ENCODE measurements around the gene TP63. TPM values are rescaled to one million over a fixed set of nuclear protein-coding genes. Genes with fewer than 3 reads are reported as not detected.
A peak's percentile ranks its signal among the peaks of the same experiment; 100 is the strongest.

Gene TP63
- total RNA-seq, 1 experiment from 2014 or later = 3.6 TPM

DNA sequence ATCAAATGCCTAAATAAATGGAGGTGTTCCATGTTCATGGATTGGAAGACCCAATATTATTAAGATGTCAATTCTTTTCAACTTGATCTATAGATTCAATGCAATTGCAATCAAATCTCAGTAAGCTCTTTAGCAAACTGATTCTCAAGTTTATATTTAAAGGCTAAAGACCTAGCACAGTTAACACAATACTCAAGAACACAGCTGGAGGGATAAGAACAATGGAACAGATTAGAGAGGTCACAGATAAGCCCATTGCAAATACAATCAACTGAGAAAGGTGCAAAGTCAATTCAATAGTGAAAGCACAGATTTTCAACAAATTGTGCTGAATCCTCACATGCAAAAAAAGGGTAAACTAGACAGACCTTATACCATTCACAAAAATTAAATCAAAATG is 290.6 kb downstream of the TP63 start:
- no peaks in the 10 kb centered on the region for H3F3A ChIP-seq (ENCODE audit: insufficient read depth, low read depth)
- no peak overlapping the region for H2AFZ ChIP-seq
- H3K27me3 ChIP-seq (ENCODE audit: insufficient read depth, low read depth) = no peaks in the 10 kb centered on the region
- TF ChIP-seq, protein P1, sequence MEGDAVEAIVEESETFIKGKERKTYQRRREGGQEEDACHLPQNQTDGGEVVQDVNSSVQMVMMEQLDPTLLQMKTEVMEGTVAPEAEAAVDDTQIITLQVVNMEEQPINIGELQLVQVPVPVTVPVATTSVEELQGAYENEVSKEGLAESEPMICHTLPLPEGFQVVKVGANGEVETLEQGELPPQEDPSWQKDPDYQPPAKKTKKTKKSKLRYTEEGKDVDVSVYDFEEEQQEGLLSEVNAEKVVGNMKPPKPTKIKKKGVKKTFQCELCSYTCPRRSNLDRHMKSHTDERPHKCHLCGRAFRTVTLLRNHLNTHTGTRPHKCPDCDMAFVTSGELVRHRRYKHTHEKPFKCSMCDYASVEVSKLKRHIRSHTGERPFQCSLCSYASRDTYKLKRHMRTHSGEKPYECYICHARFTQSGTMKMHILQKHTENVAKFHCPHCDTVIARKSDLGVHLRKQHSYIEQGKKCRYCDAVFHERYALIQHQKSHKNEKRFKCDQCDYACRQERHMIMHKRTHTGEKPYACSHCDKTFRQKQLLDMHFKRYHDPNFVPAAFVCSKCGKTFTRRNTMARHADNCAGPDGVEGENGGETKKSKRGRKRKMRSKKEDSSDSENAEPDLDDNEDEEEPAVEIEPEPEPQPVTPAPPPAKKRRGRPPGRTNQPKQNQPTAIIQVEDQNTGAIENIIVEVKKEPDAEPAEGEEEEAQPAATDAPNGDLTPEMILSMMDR (conservative IDR thresholded peaks at IDR 0.05) = no peak
- TF ChIP-seq EZH2 (IDR thresholded peaks at IDR 0.05; ENCODE audit: low read depth) = no peak
- peaks cover 9% of the 10 kb centered on the region for H3K36me3 ChIP-seq (ENCODE audit: low read depth)
- intact Hi-C loops (cut with micrococcal nuclease; ENCODE audit: unreplicated experiment) = no loop called here
- H4K20me1 ChIP-seq (ENCODE audit: insufficient read depth) = no peaks in the 10 kb centered on the region
- CTCF ChIA-PET = no interaction called here
- H3K9me3 ChIP-seq (ENCODE audit: insufficient read depth, low read depth) = peaks cover 25% of the 10 kb centered on the region
- DNase-seq = no peak
- BruUV-seq (replicated peaks) = no TSS peak
- H3K4me1 ChIP-seq (replicated peaks; ENCODE audit: insufficient read depth) = no peaks in the 10 kb centered on the region
- no peaks in the 10 kb centered on the region; the same call in 1 of the 2 replicates for H3K9me2 ChIP-seq (ENCODE audit: insufficient read depth)
- H3K4me2 ChIP-seq = no peak overlapping the region
- no peaks in the 10 kb centered on the region for H3K79me2 ChIP-seq (ENCODE audit: low read depth)
- H3K4me3 ChIP-seq = no peak overlapping the region
- POLR2A ChIA-PET (ENCODE audit: unreplicated experiment) = no interaction called here
- H3K27ac ChIP-seq = no peak overlapping the region

DNA sequence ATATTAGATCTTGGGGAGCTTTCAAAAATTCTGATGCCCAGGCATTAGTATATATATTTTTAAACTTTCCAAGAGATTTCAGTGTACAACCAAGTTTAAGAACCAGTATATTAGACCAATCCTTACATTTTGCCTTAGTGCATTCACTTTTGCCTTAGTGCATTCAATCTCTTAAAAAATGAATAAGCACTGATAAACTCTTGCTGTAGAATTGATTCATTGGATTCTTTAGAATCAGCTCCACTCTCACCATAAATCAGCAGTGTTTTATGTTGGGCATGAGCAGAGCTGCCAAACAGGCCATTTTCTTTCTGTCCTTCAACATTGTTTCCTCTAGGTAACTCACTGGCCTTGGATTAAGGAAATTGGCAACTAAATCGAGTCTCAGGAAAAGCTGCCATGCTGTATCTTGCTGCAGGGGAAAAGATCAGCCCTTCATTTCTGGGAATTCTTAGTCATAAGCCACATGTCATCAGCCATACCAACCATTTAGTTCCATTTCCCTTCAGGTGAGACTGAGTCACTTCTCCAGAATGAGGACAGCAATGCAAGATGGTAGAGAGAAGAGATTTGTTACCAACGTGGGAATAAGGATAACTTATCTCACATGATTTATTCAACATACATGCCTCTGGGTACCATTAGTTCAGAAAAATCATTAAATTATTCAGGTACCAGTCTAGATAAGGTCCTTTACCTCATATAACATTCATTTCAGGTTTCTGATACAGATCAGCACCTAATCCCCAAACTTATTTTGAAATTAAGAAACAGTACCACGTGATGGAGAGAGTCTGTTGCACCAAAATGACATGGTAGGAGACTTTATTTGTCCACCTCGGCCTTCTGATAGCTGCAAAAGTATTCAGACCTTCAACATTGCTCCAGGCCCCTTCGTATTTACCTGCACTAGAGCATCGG is 297.0 kb downstream of the TP63 start:
- Histone ChIP-seq H3K27me3 (ENCODE audit: insufficient read depth, low read depth) (no peaks in the 10 kb centered on the region), H3K79me2 (ENCODE audit: low read depth) (no peaks in the 10 kb centered on the region), H2AFZ (peak overlapping the region; percentile 68), H3F3A (ENCODE audit: insufficient read depth, low read depth) (peaks cover 5% of the 10 kb centered on the region; the same call in 1 of the 2 replicates), H3K4me3 (no peak overlapping the region), H3K36me3 (ENCODE audit: low read depth) (0 out of 2 replicates have a peak, but pooled peaks cover under 1% of the 10 kb centered on the region), H3K4me1 (replicated peaks; ENCODE audit: insufficient read depth) (peaks cover 5% of the 10 kb centered on the region), H4K20me1 (ENCODE audit: insufficient read depth) (no peaks in the 10 kb centered on the region), H3K9me2 (ENCODE audit: insufficient read depth) (no peaks in the 10 kb centered on the region), H3K27ac (peak overlapping the region; percentile 3; the same call in 1 of the 2 replicates), H3K4me2 (no peak overlapping the region), H3K9me3 (ENCODE audit: insufficient read depth, low read depth) (peaks cover 21% of the 10 kb centered on the region)
- TSS peak; percentile 39 for BruUV-seq (replicated peaks)
- TF ChIP-seq EZH2 (IDR thresholded peaks at IDR 0.05; ENCODE audit: low read depth) = no peak
- intact Hi-C loops (cut with micrococcal nuclease; ENCODE audit: unreplicated experiment) = no loop called here
- ChIA-PET CTCF (no interaction called here), POLR2A (ENCODE audit: unreplicated experiment) (interaction anchor here (0.5 to 0.8 kb wide), 3 partner anchors 8 to 157 kb away, joined by 4 to 5 read pairs (median 5); no protein-coding TSS in a partner anchor)
- DNase-seq = peak; percentile 29 to 45

DNA sequence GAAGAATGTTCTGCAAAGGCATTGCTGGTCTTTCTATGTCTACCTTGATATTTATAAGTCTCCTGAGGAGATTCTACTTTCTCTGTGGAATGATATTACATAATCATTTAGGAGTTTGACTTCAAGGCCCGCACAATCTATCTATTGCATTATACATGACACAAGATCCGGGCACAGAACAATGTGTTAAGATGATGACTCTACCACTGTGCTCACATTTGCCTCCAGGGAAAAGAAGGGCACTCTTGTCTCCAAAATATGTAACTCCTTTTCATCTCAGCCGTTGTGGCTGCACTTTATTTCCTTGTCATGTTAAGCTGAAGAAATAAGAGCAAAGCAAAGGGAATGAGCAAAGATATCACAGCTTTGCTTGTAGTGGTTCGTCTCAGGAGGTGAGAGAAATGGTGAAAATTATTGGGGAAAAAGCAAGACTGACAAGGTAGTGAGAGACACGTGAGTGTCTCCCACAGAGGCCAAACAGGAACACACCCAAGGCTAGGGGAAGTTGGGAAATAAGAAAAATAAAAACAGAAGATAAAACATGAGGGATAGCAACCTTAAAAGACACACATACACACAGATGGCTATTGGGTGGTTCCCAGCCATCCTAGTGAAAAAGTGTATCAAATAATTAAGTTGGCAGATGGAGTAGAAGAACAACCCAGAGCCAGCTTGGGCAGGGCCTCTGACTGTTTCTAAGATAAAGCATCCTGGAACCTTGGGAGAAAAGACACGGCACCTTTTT is 305.2 kb downstream of the TP63 start:
- peaks cover 43% of the 10 kb centered on the region for H3K4me1 ChIP-seq (replicated peaks; ENCODE audit: insufficient read depth)
- H4K20me1 ChIP-seq (ENCODE audit: insufficient read depth) = no peaks in the 10 kb centered on the region
- H3K79me2 ChIP-seq (ENCODE audit: low read depth) = no peaks in the 10 kb centered on the region
- H3K9me3 ChIP-seq (ENCODE audit: insufficient read depth, low read depth) = peaks cover 47% of the 10 kb centered on the region
- peak overlapping the region; percentile 98 for H3K27ac ChIP-seq
- peaks cover 11% of the 10 kb centered on the region; the same call in 1 of the 2 replicates for H3K36me3 ChIP-seq (ENCODE audit: low read depth)
- H2AFZ ChIP-seq = peak overlapping the region; percentile 27; the same call in 1 of the 2 replicates
- H3F3A ChIP-seq (ENCODE audit: insufficient read depth, low read depth) = peaks cover 46% of the 10 kb centered on the region
- no peaks in the 10 kb centered on the region for H3K9me2 ChIP-seq (ENCODE audit: insufficient read depth)
- H3K4me3 ChIP-seq = peak overlapping the region; percentile 10; the same call in 1 of the 2 replicates
- BruUV-seq (replicated peaks) = TSS peak; percentile 1
- intact Hi-C loops (cut with micrococcal nuclease; ENCODE audit: unreplicated experiment) = loop anchor here (2.0 to 5.0 kb wide), 6 partner anchors 226 to 774 kb away; no protein-coding TSS in a partner anchor
- DNase-seq = peak in 1 of 2 experiments; percentile 94
- peak overlapping the region; percentile 59 for H3K4me2 ChIP-seq
- TF ChIP-seq, protein P1 (conservative IDR thresholded peaks at IDR 0.05) = no peak
- TF ChIP-seq EZH2 (IDR thresholded peaks at IDR 0.05; ENCODE audit: low read depth) = no peak
- H3K27me3 ChIP-seq (ENCODE audit: insufficient read depth, low read depth) = no peaks in the 10 kb centered on the region
- CTCF ChIA-PET = interaction anchor here (0.7 to 1.6 kb wide), 2 partner anchors 12 to 664 kb away, joined by 4 to 8 read pairs; no protein-coding TSS in a partner anchor
- POLR2A ChIA-PET (ENCODE audit: unreplicated experiment) = interaction anchor here (0.5 to 0.6 kb wide), 3 partner anchors 8 to 631 kb away, joined by 4 to 5 read pairs (median 4); no protein-coding TSS in a partner anchor

Measured in PC-9 (cell line).